Measurements from ENCODE around the gene ULK4.

The ULK4 gene

DNA sequence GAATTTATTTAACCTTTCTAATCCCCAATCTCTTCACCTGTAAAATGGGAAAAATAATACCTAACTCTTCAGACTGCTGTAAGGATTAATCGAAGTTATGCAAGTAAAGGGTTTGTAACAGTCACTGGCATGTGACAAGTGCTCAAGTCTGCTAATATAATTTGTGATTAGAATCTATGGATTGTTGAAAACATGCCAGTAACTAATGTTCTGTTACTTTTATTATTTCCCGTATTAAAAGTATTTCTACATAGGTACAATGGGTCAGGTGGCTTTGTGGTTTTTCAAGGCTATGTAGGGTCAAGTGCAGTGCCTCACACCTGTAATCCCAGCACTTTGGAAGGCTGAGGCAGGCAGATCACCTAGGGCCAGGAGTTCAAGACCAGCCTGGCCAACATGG, 29.4 kb downstream of the ULK4 start:
- Histone ChIP-seq H2AFZ (ENCODE audit: low read length) (no peak overlapping the region), H3K79me2 (ENCODE audit: insufficient read depth, low read length) (no peaks in the 10 kb centered on the region), H3K4me2 (ENCODE audit: low read depth, low read length, poor library complexity, severe bottlenecking) (no peak overlapping the region), H3K36me3 (ENCODE audit: insufficient read depth, low read length) (no peaks in the 10 kb centered on the region), H4K20me1 (ENCODE audit: insufficient read depth, low read length, poor library complexity, severe bottlenecking) (no peaks in the 10 kb centered on the region), H3K4me1 (ENCODE audit: insufficient read depth, low read length, poor library complexity, severe bottlenecking) (no peaks in the 10 kb centered on the region), H3K4me3 (ENCODE audit: low read length, poor library complexity, severe bottlenecking) (no peak overlapping the region), H3K27me3 (ENCODE audit: insufficient read depth, low read length, poor library complexity, severe bottlenecking) (no peaks in the 10 kb centered on the region), H3K9me3 (ENCODE audit: insufficient read depth, low read depth, low read length) (no peaks in the 10 kb centered on the region), H3K9ac (ENCODE audit: low read depth, low read length, poor library complexity, severe bottlenecking) (no peak overlapping the region), H3K9me2 (replicated peaks; ENCODE audit: low read depth, low read length) (no peaks in the 10 kb centered on the region), H3F3A (ENCODE audit: low read depth) (no peaks in the 10 kb centered on the region)
- TF ChIP-seq EZH2phosphoT487 (IDR thresholded peaks at IDR 0.05; ENCODE audit: borderline replicate concordance) = no peak
- TF ChIP-seq CTCF (conservative IDR thresholded peaks at IDR 0.05; ENCODE audit: low read length) = no peak

GRCh38 chr3:41920406-41920965, 41.4 kb downstream of the ULK4 start:
- H3K4me2 ChIP-seq (ENCODE audit: low read depth, low read length, poor library complexity, severe bottlenecking) = no peak overlapping the region
- H2AFZ ChIP-seq (ENCODE audit: low read length) = no peak overlapping the region
- H3F3A ChIP-seq (ENCODE audit: low read depth) = no peaks in the 10 kb centered on the region
- H3K9ac ChIP-seq (ENCODE audit: low read depth, low read length, poor library complexity, severe bottlenecking) = no peak overlapping the region
- H3K9me3 ChIP-seq (ENCODE audit: insufficient read depth, low read depth, low read length) = no peaks in the 10 kb centered on the region
- no peaks in the 10 kb centered on the region for H3K79me2 ChIP-seq (ENCODE audit: insufficient read depth, low read length)
- H3K36me3 ChIP-seq (ENCODE audit: insufficient read depth, low read length) = no peaks in the 10 kb centered on the region
- H3K4me3 ChIP-seq (ENCODE audit: low read length, poor library complexity, severe bottlenecking) = no peak overlapping the region
- no peaks in the 10 kb centered on the region for H3K4me1 ChIP-seq (ENCODE audit: insufficient read depth, low read length, poor library complexity, severe bottlenecking)
- no peaks in the 10 kb centered on the region for H3K9me2 ChIP-seq (replicated peaks; ENCODE audit: low read depth, low read length)
- TF ChIP-seq CTCF (conservative IDR thresholded peaks at IDR 0.05; ENCODE audit: low read length) = no peak
- no peak for TF ChIP-seq EZH2phosphoT487 (IDR thresholded peaks at IDR 0.05; ENCODE audit: borderline replicate concordance)
- no peaks in the 10 kb centered on the region for H3K27me3 ChIP-seq (ENCODE audit: insufficient read depth, low read length, poor library complexity, severe bottlenecking)
- H4K20me1 ChIP-seq (ENCODE audit: insufficient read depth, low read length, poor library complexity, severe bottlenecking) = no peaks in the 10 kb centered on the region

DNA sequence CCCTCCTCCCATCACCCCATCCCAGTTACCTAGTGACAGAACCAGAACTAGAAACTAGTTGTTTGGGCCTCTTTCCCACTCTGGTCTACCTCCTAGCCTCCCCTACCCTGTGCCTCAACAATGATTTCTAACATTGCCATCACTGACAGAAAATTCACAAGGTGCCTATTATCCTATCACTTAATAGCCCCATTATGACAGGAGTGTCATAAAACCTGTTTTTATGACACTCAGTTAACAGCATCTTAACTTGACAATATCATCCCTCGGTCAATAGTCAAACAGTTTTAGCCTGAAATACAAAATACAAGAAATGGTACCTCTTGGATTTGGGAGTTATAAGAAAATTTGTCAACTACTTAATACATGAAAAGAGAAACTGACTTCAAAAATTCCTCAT, 46.5 kb downstream of the ULK4 start:
- no peaks in the 10 kb centered on the region for H3K9me2 ChIP-seq (replicated peaks; ENCODE audit: low read depth, low read length)
- H3K27me3 ChIP-seq (ENCODE audit: insufficient read depth, low read length, poor library complexity, severe bottlenecking) = no peaks in the 10 kb centered on the region
- H3K9ac ChIP-seq (ENCODE audit: low read depth, low read length, poor library complexity, severe bottlenecking) = no peak overlapping the region
- H3K36me3 ChIP-seq (ENCODE audit: insufficient read depth, low read length) = peaks cover 12% of the 10 kb centered on the region; the same call in 1 of the 2 replicates
- no peaks in the 10 kb centered on the region for H3F3A ChIP-seq (ENCODE audit: low read depth)
- no peaks in the 10 kb centered on the region for H3K9me3 ChIP-seq (ENCODE audit: insufficient read depth, low read depth, low read length)
- no peaks in the 10 kb centered on the region for H3K79me2 ChIP-seq (ENCODE audit: insufficient read depth, low read length)
- no peak for TF ChIP-seq CTCF (conservative IDR thresholded peaks at IDR 0.05; ENCODE audit: low read length)
- no peak for TF ChIP-seq EZH2phosphoT487 (IDR thresholded peaks at IDR 0.05; ENCODE audit: borderline replicate concordance)
- no peaks in the 10 kb centered on the region for H4K20me1 ChIP-seq (ENCODE audit: insufficient read depth, low read length, poor library complexity, severe bottlenecking)
- no peak overlapping the region for H3K4me2 ChIP-seq (ENCODE audit: low read depth, low read length, poor library complexity, severe bottlenecking)
- no peak overlapping the region for H2AFZ ChIP-seq (ENCODE audit: low read length)
- no peaks in the 10 kb centered on the region for H3K4me1 ChIP-seq (ENCODE audit: insufficient read depth, low read length, poor library complexity, severe bottlenecking)
- no peak overlapping the region for H3K4me3 ChIP-seq (ENCODE audit: low read length, poor library complexity, severe bottlenecking)
